Stimulated activated naive CD8-positive, alpha-beta T cell treated with anti-CD3 and anti-CD28 coated beads, Interleukin-15, Interleukin-2, amounts not matched to agents 100 ng/mL and 50 ng/mL, for 24 hours (primary cell): ENCODE results near the gene UPF1.
"Not testable (repeated sequence)": the region's sequence is repeated elsewhere in the genome, so short reads cannot be mapped to it uniquely, and the experiment has no call there.

Source experiments
- H3K27ac Mint-ChIP-seq: one replicate; pipeline ENCODE4 v1.8.0; 2021; ENCODE audit warnings: mild to moderate bottlenecking, mixed read lengths
- H3K27me3 Mint-ChIP-seq: one replicate; pipeline ENCODE4 v1.8.0; 2021; ENCODE audit warnings: mixed read lengths
- H3K36me3 Mint-ChIP-seq: one replicate; pipeline ENCODE4 v1.8.0; 2021; ENCODE audit warnings: low read depth, mixed read lengths
- H3K4me1 Mint-ChIP-seq: one replicate; pipeline ENCODE4 v1.8.0; 2021; ENCODE audit warnings: low read depth, mixed read lengths
- H3K4me3 Mint-ChIP-seq: one replicate; pipeline ENCODE4 v1.8.0; 2021; ENCODE audit warnings: mild to moderate bottlenecking, mixed read lengths
- H3K9me3 Mint-ChIP-seq: one replicate; pipeline ENCODE4 v1.8.0; 2021; ENCODE audit warnings: mixed read lengths

The UPF1 gene

GRCh38 chr19:18897094-18898029 lies 65.6 kb downstream of the UPF1 start:
- no peaks in the 10 kb centered on the region for H3K9me3 Mint-ChIP-seq
- no peak overlapping the region for H3K27ac Mint-ChIP-seq
- H3K27me3 Mint-ChIP-seq = peaks cover 23% of the 10 kb centered on the region
- H3K4me3 Mint-ChIP-seq = no peak overlapping the region
- H3K36me3 Mint-ChIP-seq = peaks cover 7% of the 10 kb centered on the region
- H3K4me1 Mint-ChIP-seq = peaks cover 9% of the 10 kb centered on the region

GRCh38 chr19:18898081-18898606 lies 66.4 kb downstream of the UPF1 start:
- H3K27me3 Mint-ChIP-seq = peaks cover 23% of the 10 kb centered on the region
- peaks cover 7% of the 10 kb centered on the region for H3K36me3 Mint-ChIP-seq
- H3K4me3 Mint-ChIP-seq = no peak overlapping the region
- no peak overlapping the region for H3K27ac Mint-ChIP-seq
- H3K9me3 Mint-ChIP-seq = no peaks in the 10 kb centered on the region
- H3K4me1 Mint-ChIP-seq = peaks cover 9% of the 10 kb centered on the region

DNA sequence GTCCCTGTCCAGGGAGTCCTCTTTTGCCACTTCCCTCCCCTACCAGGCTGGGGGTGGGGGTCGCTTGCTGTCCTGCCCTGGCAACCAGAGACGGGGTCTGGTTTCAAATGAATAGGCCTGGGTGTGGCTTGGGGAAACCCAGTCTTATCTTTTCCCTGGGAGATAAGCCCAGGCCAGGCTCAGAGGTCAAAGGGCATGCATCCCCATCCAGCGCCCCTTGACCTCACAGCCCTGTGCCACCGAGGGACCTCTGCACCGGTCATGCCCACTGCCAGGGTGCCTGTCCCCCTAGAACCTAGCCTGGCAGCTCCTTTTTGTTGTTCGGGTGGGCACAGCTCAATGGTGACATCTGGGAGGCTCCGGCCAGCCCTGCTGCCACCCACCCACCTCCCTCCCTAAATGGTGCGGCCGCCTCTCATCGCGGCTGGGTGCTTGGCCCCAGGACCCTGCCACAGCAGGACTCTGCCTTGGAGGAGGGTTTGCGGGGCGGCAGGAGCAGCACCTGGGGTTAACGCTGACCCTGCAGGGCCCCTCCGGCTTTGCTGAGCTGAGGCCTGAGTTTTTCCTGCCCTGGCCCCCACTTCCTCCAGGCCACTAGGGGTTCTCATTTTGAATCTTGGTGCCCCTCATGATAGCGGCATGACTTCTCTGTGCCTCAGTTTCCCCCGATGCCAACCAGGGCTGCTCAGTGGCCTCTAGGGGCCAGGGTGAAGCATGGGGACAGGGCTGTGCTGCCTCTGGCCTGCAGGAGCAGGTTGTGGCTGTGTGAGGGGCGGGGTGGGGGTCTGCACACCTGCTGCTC lies 67.0 kb downstream of the UPF1 start:
- no peak overlapping the region for H3K27ac Mint-ChIP-seq
- H3K36me3 Mint-ChIP-seq = peaks cover 7% of the 10 kb centered on the region
- peaks cover 22% of the 10 kb centered on the region for H3K27me3 Mint-ChIP-seq
- no peaks in the 10 kb centered on the region for H3K9me3 Mint-ChIP-seq
- H3K4me3 Mint-ChIP-seq = no peak overlapping the region
- peaks cover 9% of the 10 kb centered on the region for H3K4me1 Mint-ChIP-seq

GRCh38 chr19:18899624-18900560 lies 68.1 kb downstream of the UPF1 start:
- Mint-ChIP-seq H3K27ac (no peak overlapping the region), H3K9me3 (no peaks in the 10 kb centered on the region)

DNA sequence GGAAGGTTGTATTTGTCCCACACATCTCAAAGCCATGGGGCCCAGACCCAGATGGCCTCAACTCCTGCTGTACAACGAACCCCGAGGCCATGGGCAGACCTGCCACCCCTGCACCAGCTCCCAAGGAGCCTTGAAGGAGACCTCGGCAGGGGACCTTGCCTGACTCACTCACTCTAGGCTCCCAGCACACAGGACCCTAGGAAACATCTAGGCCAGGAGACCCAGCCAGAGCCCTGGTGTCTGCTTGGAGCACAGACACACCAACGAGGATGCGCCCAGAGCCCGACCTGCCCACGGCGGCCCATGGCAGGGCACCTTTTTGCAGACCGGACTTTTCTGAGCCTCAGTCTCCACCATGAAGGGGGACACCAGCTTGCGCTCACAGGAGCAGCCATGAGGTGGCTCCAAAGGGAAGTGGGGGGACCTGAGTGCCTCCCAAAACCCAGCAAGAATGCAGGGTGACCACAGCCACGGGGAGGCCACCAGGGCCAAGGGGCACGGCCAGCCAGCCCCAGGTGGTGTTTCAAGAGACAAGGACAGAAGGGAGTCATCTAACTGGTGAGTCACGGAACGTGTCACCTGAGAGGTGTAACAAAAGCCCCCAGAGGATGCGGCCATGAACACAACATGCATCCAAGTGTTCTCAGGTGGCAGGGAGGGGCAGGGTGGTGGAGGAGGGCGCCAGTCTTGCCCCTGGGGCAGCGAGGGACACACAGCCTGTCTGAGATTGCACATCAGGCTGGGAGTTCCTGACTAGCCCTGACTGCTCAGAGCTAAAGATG lies 69.1 kb downstream of the UPF1 start:
- no peaks in the 10 kb centered on the region for H3K9me3 Mint-ChIP-seq
- no peak overlapping the region for H3K27ac Mint-ChIP-seq
- H3K4me1 Mint-ChIP-seq = peaks cover 6% of the 10 kb centered on the region
- peaks cover 7% of the 10 kb centered on the region for H3K36me3 Mint-ChIP-seq
- H3K4me3 Mint-ChIP-seq = no peak overlapping the region
- peaks cover 15% of the 10 kb centered on the region for H3K27me3 Mint-ChIP-seq

More at GRCh38 chr19:18899624-18900560, 68.1 kb downstream of the UPF1 start:
- Mint-ChIP-seq H3K36me3 (peaks cover 7% of the 10 kb centered on the region), H3K4me3 (no peak overlapping the region), H3K4me1 (peaks cover 6% of the 10 kb centered on the region), H3K27me3 (peaks cover 17% of the 10 kb centered on the region)

GRCh38 chr19:18901491-18901890 lies 69.7 kb downstream of the UPF1 start:
- Mint-ChIP-seq H3K4me1 (peaks cover 4% of the 10 kb centered on the region), H3K4me3 (no peak overlapping the region), H3K27ac (no peak overlapping the region), H3K9me3 (no peaks in the 10 kb centered on the region), H3K36me3 (peaks cover 7% of the 10 kb centered on the region), H3K27me3 (peaks cover 13% of the 10 kb centered on the region)

GRCh38 chr19:18902519-18902918 lies 70.8 kb downstream of the UPF1 start:
- not testable (repeated sequence) for H3K4me3 Mint-ChIP-seq, H3K36me3 Mint-ChIP-seq, H3K27me3 Mint-ChIP-seq, H3K9me3 Mint-ChIP-seq, H3K4me1 Mint-ChIP-seq, H3K27ac Mint-ChIP-seq

DNA sequence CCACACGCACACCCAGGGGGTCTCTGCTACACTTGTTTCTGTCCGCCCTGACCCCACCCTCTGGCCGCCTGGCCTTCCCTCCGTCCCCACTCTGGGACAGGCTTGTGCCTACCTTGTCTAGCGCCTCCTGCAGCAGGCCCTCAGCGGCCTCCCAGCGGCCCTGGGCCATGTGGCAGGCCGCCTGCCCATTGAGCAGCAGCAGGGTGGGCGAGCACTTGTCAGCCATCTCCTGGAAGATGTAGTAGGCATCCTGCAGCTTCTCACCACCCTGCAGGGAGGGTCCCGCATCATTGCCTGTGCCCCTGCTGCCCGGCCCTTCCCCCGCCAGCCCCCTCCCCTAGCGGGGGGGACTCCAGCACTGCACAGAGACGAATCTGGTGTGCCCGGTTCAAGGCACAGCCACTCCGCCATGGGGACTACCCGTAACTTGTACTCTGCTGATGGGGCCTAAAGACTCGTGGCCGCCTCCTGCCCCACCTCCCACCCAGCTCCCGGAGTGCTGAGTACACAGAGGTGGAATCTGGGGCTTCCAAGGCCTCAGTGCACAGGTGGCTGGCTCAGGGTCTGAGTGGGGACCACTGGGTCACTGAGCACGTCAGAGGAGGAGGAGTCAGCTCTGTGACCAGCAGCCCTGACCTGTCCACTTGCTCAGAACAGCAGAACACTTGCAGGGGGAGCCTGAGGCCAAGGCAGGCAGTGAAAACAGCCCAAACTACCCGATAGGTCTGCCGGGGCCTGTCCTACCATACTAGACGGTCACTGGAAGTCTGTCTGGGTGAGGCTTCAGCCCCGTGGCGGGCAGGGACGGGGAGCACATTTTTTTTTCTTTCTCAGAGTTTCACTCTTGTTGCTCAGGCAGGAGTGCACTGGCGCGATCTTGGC lies 71.6 kb downstream of the UPF1 start:
- Mint-ChIP-seq H3K27ac (no peak overlapping the region), H3K4me3 (no peak overlapping the region), H3K27me3 (no peaks in the 10 kb centered on the region), H3K36me3 (peaks cover 7% of the 10 kb centered on the region), H3K9me3 (no peaks in the 10 kb centered on the region), H3K4me1 (no peaks in the 10 kb centered on the region)

DNA sequence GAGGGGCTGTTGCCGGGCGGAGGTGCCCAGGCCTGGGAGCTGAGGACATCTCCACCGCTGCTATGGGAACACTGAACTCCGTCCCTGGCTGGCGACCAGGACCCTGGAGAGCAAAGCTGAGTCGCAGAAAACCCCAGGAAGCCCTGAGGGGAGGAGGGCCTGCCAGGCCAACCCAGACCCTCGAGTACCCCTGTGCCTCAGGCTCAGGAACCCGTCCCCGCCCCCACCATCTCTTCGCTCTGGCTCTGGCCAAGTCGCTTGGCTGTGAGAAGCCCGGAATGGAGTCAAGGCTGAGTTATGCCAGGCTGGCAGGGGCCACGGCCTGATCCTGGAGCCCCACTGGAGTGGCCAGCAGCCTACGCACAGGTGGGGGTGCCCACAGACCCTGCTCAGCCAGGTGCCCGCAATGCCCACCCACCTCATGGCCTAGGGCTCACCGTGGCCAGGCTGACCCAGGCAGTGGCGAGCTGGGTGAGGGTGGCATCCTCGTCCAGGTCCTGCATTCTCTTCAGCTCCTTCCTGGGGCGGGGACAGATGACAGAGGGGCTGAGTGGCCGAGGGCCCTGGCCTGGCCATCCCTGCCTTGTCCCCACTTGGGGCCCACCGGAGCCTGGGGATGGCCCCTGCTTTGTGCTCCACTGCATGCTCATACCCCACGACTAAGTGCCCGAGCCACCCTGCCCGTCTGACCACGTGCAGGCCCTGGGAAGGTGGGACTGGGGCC lies 72.7 kb downstream of the UPF1 start:
- no peak overlapping the region for H3K4me3 Mint-ChIP-seq
- H3K36me3 Mint-ChIP-seq = peaks cover 7% of the 10 kb centered on the region
- no peak overlapping the region for H3K27ac Mint-ChIP-seq
- no peaks in the 10 kb centered on the region for H3K27me3 Mint-ChIP-seq
- no peaks in the 10 kb centered on the region for H3K9me3 Mint-ChIP-seq
- H3K4me1 Mint-ChIP-seq = no peaks in the 10 kb centered on the region

DNA sequence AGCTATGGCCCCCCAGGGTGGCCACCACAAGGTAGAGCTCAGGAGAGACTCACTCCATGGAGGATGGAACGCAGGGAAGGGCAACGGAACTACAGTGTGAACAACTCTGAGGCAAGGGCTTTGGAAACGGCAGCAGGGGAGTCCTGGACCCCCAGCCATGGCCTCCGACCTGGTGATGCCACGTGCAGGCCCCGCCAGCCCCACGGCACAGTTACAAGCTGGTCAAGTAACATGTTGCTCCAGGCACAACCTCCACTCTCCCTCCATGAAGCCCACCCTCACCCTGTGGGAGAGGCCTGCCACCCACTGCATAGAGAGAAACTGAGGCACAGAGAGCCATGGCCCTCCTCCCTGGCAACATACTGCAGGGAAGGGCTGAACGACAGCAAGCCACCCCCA lies 73.3 kb downstream of the UPF1 start:
- H3K27ac Mint-ChIP-seq = no peak overlapping the region

DNA sequence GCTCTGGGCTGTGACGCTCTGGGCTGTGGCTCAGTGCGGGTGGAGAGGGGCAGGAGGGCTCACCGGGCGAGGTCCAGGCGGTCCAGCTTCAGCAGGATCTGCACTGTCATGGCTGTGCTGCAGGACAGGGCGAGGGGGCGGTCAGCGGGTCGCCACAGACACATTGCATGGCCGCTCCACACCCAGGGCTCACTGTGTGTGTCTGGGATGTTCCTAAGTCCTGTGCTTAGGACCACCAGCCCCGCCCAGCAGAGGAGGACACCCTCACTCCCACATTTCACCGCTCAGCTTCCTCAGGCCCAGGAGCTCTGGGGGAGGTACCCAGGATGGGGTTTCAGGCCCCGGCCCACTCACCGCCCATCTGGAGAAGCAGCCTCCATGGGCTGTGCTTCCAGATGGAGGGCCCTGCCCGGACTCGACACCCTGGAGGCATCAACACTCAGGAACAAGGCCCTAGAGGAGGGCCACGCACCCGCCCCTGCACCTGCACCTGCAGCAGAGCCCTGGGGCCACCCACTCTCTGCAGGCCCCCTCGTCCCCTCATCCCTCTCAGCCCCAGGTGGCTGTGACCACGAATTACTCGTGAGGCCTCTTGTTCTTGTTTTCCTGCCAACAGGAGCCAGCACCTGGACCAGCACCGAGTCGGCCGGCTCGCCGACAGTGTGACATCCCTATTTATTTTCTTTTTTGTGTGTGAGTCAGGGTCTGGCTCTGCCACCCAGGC lies 73.9 kb downstream of the UPF1 start:
- H3K27ac Mint-ChIP-seq = no peak overlapping the region
- H3K9me3 Mint-ChIP-seq = no peaks in the 10 kb centered on the region
- H3K27me3 Mint-ChIP-seq = no peaks in the 10 kb centered on the region
- H3K4me3 Mint-ChIP-seq = no peak overlapping the region
- no peaks in the 10 kb centered on the region for H3K4me1 Mint-ChIP-seq
- H3K36me3 Mint-ChIP-seq = peaks cover 8% of the 10 kb centered on the region

More for the DNA sequence above, 73.3 kb downstream of the UPF1 start:
- peaks cover 11% of the 10 kb centered on the region for H3K36me3 Mint-ChIP-seq
- H3K4me1 Mint-ChIP-seq = no peaks in the 10 kb centered on the region
- no peak overlapping the region for H3K4me3 Mint-ChIP-seq
- H3K9me3 Mint-ChIP-seq = no peaks in the 10 kb centered on the region
- no peaks in the 10 kb centered on the region for H3K27me3 Mint-ChIP-seq
